HepG2 (cell line): Measurements from ENCODE around the gene BMPR1B.

ENCODE experiments used
- ATF3 ChIP-seq: sonication (generic); formaldehyde crosslinking; IDR thresholded peaks from 2 replicates; pipeline ENCODE4 v1.4.0; 2020; ENCODE audit warnings: missing genetic modification reagents
- FOSL1 ChIP-seq: sonication (generic); formaldehyde crosslinking; IDR thresholded peaks from 2 replicates; pipeline ENCODE4 v1.9.0; 2021; ENCODE audit warnings: missing genetic modification reagents, borderline replicate concordance
- FOXJ3 ChIP-seq: sonication (generic); formaldehyde crosslinking; IDR thresholded peaks from 2 replicates; pipeline ENCODE4 v1.4.0; 2020; ENCODE audit warnings: missing genetic modification reagents, mild to moderate bottlenecking, borderline replicate concordance
- FOXK2 ChIP-seq: fragments of 450-650 bp; IDR thresholded peaks from 2 replicates; pipeline ENCODE4 v1.6.1; 2016
- HNRNPL ChIP-seq: fragments of 200-400 bp; formaldehyde crosslinking; IDR thresholded peaks from 2 replicates; pipeline ENCODE4 v1.6.1; 2017; ENCODE audit warnings: mild to moderate bottlenecking, low read depth, low read length
- NR2C2 ChIP-seq: sonication (generic); formaldehyde crosslinking; IDR thresholded peaks from 2 replicates; pipeline ENCODE4 v1.4.0; 2020; ENCODE audit warnings: missing genetic modification reagents, mild to moderate bottlenecking, moderate library complexity, borderline replicate concordance
- POLR2AphosphoS5 ChIP-seq: IDR thresholded peaks from 2 replicates; pipeline ENCODE4 v1.6.1; 2012; ENCODE audit warnings: low read depth, low read length
- TMF1 ChIP-seq: sonication (generic); formaldehyde crosslinking; IDR thresholded peaks from 2 replicates; pipeline ENCODE4 v1.8.1; 2022; ENCODE audit warnings: low read depth, missing genetic modification reagents
- ZNF143 ChIP-seq: sonication (generic); formaldehyde crosslinking; IDR thresholded peaks from 2 replicates; pipeline ENCODE4 v1.4.0; 2020; ENCODE audit warnings: missing genetic modification reagents
- ZNF282 ChIP-seq: fragments of 450-650 bp; IDR thresholded peaks from 2 replicates; pipeline ENCODE4 v1.6.1; 2018; ENCODE audit not compliant: partially characterized antibody
- TF ChIP-seq, protein P1 (sequence below): sonication (generic); formaldehyde crosslinking; IDR thresholded peaks from 2 replicates; pipeline ENCODE4 v1.5.0; 2020; ENCODE audit warnings: mild to moderate bottlenecking, missing genetic modification reagents, moderate library complexity
- TF ChIP-seq, protein P2 (sequence below): sonication (generic); formaldehyde crosslinking; IDR thresholded peaks from 2 replicates; pipeline ENCODE4 v1.9.0; 2021; ENCODE audit warnings: missing genetic modification reagents, borderline replicate concordance

GRCh38 chr4:94889523-94889922 is 131.8 kb downstream of the BMPR1B start:
- no peak for TF ChIP-seq ZNF143 (CRISPR knock-in tag)
- no peak for TF ChIP-seq HNRNPL
- no peak for TF ChIP-seq FOXK2
- TF ChIP-seq POLR2AphosphoS5 = no peak
- no peak for TF ChIP-seq ZNF282
- TF ChIP-seq ATF3 (CRISPR knock-in tag) = no peak
- TF ChIP-seq FOXJ3 (CRISPR knock-in tag) = no peak
- TF ChIP-seq, protein P1, sequence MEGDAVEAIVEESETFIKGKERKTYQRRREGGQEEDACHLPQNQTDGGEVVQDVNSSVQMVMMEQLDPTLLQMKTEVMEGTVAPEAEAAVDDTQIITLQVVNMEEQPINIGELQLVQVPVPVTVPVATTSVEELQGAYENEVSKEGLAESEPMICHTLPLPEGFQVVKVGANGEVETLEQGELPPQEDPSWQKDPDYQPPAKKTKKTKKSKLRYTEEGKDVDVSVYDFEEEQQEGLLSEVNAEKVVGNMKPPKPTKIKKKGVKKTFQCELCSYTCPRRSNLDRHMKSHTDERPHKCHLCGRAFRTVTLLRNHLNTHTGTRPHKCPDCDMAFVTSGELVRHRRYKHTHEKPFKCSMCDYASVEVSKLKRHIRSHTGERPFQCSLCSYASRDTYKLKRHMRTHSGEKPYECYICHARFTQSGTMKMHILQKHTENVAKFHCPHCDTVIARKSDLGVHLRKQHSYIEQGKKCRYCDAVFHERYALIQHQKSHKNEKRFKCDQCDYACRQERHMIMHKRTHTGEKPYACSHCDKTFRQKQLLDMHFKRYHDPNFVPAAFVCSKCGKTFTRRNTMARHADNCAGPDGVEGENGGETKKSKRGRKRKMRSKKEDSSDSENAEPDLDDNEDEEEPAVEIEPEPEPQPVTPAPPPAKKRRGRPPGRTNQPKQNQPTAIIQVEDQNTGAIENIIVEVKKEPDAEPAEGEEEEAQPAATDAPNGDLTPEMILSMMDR = no peak
- no peak for TF ChIP-seq NR2C2
- TF ChIP-seq FOSL1 = no peak
- TF ChIP-seq TMF1 (CRISPR knock-in tag) = no peak
- TF ChIP-seq, protein P2, sequence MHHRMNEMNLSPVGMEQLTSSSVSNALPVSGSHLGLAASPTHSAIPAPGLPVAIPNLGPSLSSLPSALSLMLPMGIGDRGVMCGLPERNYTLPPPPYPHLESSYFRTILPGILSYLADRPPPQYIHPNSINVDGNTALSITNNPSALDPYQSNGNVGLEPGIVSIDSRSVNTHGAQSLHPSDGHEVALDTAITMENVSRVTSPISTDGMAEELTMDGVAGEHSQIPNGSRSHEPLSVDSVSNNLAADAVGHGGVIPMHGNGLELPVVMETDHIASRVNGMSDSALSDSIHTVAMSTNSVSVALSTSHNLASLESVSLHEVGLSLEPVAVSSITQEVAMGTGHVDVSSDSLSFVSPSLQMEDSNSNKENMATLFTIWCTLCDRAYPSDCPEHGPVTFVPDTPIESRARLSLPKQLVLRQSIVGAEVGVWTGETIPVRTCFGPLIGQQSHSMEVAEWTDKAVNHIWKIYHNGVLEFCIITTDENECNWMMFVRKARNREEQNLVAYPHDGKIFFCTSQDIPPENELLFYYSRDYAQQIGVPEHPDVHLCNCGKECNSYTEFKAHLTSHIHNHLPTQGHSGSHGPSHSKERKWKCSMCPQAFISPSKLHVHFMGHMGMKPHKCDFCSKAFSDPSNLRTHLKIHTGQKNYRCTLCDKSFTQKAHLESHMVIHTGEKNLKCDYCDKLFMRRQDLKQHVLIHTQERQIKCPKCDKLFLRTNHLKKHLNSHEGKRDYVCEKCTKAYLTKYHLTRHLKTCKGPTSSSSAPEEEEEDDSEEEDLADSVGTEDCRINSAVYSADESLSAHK (CRISPR knock-in tag) = no peak
